Hematopoietic multipotent progenitor cell treated with erythropoietin and hydrocortisone succinate and interleukin-3 and kit ligand, for 8 days (in vitro differentiated cells): ENCODE results near the gene JADE3.
A peak's percentile ranks its signal among the peaks of the same experiment; 100 is the strongest.
"Not testable (repeated sequence)": the region's sequence is repeated elsewhere in the genome, so short reads cannot be mapped to it uniquely, and the experiment has no call there.

Source experiments
- DNase-seq: peaks from one replicate; pipeline ENCODE4 v3.0.0-alpha.2; 2015

JADE3 gene

DNA sequence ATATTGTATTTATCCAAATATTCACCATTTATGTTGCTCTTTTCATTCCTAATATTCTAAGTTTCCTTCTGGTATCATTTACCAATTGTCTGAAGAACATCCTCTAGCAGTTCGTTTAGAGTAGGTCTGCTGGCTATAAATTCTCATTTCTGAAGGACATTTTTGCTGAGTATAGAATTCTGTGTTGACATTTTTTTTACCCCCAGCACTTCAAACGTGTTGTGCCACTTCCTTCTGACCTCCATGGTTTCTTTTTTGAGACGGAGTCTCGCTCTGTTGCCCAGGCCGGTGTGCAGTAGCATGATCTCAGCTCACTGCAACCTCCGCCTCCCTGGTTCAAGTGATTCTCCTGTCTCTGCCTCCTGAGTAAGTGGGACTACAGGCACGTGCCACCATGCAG, 26.4 kb downstream of the JADE3 start:
- DNase-seq = no peak

DNA sequence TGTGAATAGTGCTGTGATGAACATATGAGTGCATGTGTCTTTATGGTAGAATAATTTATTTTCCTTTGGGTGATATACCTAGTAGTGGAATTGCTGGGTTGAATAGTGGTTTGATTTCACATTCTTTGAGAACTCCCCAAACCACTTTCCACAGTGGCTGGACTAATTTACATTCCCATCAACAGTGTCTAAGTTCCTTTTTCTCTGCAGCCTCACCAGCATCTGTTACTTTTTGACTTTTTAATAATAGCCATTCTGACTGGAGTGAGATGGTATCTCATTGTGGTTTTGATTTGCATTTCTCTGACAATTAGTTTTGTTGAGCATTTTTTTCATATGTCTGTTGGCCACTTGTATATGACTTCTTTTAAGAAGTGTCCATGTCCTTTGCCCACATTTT, 29.1 kb downstream of the JADE3 start:
- no peak for DNase-seq

DNA sequence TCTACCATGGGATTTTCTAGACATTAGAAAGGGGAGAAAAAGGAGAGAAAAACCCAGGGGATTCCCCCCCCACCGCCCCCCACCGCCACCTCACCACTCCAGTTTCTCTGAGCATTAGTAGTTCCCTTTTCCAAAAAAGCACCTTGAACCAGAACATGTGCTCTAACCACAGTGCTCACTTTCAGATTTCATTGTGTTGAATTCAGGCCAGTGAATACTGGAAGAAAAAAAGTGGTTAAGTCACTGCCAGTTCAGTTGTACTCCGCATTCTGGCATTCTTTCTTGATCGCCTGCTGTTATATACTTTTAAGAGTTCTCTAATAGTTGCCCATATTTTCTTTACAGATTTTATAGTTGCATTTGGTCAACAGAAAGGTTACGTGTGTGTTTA, 40.9 kb downstream of the JADE3 start:
- DNase-seq = no peak

DNA sequence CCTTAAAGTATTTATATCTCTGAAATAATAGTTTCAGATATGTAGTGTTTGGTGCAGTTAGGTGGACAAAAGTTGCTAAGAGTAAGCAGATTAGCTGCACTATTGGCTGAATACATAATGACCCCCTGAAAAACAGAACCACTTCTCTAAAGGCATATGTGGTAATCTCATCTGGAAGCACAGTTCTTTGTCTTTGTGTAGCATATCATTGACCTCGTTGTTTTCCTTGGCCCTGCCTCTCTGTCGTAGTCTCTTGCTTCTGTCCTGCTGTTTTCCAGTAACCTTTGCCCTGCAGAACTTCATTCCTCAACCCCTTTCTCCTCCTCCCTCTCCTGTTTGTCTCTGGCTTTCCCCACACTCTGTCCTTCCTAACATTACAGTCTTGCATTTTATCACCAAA, 41.4 kb downstream of the JADE3 start:
- no peak for DNase-seq

DNA sequence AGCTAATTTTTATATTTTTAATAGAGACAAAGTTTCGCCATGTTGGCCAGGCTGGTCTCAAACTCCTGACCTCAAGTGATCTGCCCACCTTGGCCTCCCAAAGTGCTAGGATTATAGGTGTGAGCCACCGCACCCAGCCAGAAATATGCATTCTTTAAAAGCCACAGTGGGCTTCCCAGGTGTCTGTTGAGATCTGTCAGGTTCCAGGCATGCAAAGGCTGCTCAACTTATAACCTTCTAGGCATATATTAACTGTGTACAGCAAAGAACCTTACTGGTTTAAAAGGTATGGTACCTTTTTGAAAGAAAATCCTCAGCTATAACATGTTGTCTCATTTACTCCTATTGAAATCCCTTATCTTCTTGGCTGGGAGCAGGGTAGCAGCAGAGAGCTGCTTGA, 42.5 kb downstream of the JADE3 start:
- DNase-seq = no peak

DNA sequence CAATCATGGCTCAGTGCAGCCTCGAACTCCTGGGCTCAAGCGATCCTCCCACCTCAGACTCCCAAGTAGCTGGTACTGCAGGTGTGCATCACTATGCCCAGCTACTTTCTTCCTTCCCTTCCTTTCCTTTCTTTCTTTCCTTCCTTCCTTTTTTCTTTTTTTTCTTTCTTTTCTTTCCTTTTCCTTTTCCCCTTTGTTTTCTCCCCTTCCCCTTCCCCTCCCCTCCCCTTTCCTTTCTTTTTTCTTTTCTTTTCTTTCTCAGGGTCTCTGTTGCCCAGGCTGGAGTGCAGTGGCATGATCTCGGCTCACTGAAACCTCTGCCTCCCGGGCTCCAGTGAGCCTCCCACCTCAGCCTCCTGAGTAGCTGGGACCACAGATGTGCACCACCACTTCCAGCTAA, 44.4 kb downstream of the JADE3 start:
- DNase-seq = not testable (repeated sequence)

DNA sequence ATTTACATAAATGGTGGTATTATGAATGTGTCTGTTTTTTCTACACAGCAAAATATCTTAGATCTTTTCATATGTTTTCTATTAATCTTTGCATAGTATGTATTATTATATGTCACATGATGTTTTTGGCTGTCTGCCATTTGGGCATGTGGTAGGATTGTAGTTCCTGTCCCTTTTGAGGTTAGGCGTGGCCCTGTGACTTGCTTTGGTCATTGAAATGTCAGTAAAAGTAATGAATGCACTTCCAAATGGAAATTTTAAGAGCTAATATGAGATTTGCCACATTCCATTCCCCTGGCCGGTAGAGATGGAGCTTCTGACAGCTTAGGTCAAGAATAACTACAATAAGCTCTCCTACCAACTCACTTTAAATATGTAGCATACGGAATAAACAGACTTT, 45.1 kb downstream of the JADE3 start:
- DNase-seq = peak; percentile 66

DNA sequence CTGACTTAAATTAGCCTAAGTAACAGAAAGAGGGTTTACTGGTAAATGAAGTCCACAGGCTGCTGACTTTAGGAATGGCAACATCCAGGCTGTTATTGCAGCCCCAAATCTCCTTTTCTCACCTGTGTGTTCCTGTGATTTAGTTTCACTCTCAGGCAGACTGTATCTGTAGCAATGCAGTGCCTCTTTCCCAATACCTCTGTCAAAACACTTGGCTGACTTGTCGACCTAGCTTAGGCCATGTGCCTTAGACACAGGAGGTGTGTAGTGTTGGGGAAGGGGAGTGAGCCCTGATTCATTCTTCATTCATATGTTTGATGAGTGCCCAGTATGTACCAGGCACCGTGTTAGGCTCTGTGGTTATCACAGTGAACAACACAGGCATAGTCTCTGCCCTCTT, 46.9 kb downstream of the JADE3 start:
- no peak for DNase-seq

DNA sequence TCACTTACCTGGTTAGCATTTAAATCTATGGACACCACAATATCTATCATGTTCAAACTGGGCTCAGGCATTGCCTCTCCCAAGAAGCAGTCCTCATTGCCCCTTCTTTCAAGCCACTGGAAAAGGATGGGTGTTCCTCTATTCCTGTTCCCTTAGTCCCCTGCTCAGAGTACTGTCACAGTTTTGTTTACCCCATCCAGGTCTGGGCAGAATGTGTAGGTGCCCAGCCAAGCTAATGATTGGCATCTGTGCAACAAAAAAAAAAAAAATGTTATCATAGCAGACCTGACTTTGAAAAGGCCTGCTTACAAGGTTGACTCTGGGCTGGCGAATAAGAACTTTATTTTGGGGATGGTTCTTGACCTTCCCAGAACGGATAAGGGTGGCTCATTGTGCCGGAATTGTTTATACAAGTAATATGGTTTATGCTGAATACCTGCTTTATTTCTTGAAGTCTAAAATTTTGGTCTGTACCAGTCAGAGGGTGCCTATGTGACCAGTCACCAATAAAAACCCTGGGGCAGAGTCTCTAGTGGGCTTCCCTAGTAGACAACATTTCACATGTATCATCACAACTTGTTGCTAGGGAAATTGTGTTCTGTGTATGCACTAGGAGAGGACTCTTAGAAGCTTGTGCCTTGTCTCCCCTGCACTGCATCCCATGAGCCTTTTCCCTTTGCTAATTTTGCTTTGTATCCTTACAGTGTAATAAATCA, 47.9 kb downstream of the JADE3 start:
- no peak for DNase-seq

DNA sequence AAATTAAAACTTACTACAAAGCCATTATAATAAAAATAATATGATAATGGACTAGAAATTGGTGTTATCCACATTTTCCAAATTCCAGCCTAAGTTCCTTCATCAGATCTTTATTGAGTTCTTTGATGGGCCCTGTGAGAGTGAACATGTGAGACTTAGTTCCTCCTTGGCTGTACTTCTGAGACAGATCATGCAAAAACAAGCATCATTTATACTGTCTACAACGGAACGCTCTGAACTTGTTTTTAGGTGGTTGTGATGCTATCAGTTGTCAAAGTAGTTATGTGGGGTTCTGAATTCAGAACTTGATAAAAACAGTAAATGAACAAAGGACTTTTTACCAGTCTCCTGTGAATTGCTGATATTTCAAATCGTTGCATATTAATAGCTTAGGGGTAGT, 48.9 kb downstream of the JADE3 start:
- DNase-seq = no peak

DNA sequence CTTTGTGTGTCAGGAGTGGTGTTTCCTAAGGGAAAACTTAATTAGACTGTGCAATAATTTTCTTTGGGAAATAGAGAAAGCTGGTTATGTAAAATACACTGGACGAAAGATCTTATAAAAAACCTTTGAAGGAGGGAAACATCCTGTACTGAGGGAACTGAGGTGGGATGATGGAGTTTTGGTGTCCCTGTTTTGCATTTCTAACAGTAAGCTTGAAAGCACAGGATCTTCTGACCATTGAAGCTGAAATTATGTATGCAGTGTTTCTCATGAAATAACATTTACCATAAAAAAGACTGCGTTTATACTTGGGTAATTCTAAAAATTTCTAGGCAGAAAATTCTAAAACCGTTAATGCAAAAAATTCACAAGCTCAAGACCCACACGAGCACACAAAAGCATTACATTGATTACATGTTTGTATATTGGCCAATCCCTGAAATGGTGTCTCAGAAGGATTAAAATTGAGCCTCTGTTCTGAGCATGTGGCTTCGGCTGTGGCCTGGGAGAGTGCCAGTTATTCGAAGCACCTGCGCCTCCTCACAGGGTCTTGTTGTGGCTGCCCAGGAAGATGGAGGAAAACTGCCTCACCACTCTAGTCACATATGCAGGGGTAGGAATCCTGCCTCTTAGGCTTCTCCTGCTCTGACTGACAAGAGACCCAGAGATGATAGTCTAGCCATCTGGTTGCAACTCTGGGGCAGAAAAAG, 49.5 kb downstream of the JADE3 start:
- no peak for DNase-seq

DNA sequence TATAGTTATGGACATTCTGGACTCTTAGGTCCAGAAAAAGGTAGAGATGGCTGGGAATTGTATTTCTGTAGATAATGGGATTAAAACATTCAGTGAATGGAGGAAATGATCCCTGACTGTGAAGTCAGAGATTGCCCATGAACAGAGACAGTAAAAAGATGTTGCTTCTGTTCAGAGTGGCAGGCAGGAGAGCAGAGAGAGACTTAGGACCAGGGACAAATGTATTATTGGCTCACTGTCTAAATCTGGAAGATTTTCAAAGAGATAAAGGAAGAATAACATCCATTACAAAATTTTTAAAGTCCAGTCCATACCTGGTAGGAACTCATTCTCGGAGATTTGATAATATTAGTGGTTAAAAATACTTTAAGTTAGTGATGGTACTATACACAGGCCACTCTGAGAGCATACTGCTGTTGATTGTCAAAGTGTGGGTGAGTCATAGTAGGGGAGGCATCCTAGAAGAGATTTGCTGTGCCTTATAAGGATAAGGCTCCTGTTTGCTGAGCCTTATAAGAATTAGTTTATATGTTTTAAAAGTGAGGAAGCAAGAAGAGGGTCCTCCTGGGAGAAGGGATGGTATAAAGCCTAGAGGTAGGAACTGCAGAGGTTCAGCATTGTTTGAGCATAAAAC, 53.0 kb downstream of the JADE3 start:
- DNase-seq = no peak

DNA sequence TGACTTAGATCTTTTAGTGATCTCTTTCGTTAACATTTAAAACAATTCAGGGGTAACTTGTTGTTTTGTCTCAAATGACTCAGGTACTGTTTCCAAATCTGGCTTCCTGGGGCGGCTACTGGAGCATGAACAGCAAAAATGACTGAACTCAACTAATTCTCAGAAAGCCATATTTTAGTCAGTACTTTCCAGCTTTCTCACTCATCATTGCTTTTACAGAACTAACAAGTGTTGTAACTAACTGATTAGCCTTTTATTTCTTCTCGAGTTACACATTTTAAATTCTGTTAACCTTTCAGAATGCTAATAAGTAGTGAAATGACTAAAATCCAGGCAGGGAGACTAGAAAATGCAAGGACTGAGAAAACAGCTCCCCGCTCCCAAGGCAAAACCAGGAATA, 55.3 kb downstream of the JADE3 start:
- DNase-seq = no peak

DNA sequence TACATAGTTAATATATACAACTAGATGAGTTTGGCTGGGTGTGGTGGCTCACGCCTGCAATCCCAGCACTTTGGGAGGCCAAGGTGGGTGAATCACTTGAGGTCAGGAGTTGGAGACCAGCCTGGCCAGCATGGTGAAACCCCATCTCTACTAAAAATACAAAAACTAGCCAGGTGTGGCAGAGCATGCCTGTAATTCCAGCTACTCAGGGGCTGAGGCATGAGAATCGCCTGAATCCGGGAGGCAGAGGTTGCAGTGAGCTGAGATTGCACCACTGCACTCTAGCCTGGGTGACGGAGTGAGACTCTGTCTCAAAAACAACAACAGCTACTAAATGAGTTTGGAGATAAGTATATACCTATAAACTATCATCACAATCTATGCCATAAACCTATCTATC, 64.8 kb downstream of the JADE3 start:
- not testable (repeated sequence) for DNase-seq

DNA sequence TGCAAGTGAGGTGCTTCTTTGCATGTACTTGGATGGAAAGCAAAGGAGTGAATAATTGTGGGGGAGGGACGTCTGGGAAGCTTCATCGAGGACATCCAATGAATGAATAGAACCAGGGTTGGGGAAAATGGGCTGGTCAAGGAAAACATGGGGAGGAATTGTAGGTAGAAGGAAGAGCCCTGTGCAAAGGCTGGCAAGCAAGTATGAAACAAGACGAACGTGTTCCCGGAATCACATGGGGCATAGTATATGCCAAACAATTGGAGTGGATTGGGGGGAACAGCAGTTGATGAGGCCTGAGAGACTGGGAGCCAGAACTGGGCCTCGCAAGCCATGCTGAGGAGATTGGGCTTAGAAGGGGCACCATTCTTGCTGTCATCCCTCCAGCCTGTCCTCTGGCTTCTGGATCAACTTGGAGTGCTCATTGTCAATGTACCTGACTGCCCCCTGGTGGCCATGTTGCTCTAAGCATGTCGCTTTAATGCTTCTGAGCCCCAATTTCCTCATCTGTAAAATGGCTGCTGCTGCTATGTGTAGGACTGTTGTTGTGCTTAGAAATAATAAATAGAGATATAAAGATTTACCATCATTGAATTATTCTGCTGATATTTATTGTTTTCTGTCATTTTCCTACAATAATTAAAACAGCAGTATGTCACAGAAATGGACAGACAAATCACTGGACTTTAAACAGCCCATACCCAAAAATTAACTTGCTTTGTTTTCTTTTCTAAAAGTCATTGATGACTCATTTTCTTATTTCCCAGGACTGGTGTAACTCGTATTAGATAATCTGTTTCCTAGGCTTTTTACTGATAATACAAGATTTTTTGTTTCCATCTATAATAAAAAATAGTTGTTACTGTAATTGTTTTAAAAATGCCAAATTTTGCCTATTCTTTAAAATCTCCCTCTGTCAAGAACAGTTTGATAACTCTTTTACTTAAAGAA, 66.4 kb downstream of the JADE3 start:
- peak; percentile 85 for DNase-seq

DNA sequence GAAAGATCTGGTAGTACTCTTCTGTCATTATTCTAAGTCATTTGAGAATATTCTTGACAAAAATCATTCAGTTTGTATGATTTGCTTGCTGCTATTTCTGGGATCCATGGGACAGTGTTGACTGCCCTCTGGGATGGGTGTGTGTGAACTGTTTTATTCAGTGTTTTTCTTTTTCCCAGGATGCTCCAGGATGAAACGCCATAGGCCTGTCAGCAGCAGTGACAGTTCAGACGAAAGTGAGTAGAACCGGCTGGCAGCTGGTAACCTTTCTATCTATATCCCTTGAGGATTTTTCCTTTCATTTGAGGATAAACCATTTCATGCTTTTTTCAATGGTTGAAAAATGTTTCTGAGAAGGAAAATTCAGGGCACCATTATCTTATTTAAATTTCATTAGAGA, 72.5 kb downstream of the JADE3 start:
- no peak for DNase-seq

DNA sequence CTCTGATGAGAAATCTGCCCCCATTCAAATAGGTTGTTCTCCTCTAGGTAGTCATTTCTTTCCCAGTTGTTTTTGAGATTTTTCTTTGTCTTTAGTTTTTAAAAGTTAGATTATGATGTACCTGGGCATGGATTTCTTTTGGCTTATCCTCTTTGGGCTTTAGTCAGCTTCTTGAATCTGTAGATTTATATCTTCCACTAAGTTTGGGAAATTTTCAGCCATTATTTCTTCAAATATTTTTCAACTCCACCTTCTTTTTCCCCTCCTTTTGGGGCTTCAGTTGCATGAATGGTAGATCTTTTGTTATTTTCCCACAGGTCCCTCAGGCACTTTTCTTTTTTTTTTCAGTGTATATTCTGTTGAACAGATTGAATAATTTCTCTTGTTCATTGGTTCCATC, 77.3 kb downstream of the JADE3 start:
- no peak for DNase-seq

DNA sequence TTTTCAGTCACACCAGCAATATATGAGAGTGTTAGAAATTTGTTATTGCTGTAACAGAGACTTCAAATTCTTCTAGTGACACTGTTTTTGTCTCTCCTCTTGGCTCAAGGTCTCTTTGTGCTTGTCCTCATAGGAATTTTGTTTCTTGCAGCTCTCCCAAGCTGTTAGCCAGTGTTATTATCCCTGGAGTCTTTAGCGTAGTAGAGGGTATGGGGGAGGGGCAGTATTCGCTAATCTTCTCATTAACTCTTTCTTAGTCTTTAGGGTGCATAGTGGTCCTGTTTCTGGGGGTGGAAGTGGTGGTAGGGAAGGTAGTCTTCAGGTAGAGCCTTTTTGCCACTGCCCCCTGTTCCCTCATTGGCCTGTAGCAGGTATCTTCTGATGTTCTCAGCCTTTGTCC, 79.4 kb downstream of the JADE3 start:
- no peak for DNase-seq

DNA sequence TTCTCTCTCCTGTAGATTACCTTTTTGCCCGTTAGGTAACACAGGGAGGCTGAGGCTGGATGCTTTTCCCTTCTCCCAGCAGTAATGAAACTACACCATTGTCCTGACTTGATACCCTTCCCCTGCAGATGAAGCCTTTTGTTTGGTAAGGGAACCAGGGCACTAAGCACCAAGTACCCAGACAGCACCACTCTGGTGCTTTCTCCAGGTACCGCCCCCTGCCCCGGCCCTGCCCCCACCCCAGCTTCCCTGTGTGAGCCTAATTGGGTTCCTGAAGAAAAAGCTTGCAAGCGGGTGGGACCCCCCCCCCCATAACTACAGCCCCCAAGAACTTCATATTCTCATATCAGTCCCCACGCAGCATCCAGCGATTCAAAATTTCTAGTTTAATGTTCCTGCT, 79.8 kb downstream of the JADE3 start:
- DNase-seq = no peak

DNA sequence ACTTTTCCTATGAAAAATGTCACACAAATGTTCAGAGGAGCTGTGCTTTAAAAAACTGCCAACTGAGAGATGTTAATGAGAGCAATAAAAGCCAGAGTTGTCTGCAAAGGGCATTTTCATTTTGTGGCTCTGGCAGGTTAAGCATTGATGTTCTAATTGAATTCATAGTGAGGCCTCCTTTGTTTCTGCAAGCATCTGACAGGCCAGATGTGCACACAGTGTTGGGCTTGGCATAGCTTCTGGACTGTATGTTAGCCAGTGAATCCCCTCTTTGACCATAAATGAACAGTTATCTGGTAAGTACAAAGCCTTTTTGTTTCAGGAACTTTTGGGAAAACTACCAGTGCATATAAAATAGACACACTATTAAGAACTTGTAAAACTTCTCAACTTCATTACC, 81.9 kb downstream of the JADE3 start:
- DNase-seq = no peak

DNA sequence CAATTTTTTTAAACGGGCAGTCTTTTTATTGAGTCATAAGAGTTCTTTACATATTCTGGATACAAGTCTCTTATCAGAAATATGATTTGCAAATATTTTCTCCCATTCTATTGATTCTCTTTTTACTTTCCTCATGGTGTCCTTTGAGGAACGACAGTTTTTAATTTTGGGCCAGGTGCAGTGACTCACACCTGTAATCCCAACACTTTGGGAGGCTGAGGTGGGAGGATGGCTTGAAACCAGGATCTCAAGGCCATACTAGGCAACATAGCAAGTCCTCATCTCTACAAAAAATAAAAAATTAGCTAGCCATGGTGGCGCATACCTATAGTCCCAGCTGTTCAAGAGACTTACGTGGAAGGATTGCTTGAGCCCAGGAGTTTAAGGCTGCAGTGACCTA, 99.9 kb downstream of the JADE3 start:
- no peak for DNase-seq

DNA sequence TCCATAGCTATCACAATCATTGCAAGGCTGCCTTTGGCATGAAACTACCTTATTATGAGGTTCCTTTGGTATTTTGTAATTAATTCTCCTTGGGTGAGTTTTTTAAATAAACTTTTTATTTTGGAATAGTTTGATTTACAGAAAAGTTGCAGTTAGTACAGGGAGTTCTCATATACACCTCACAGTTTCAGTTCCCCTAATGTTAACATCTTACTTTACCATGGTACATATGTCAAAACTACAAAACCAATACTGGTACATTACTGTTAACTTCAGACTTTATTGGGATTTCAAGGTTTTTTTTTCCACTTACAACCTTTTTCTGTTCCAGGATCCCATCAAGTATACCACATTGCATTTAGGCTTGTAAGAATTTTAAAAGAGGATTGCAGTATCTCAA, 114.0 kb downstream of the JADE3 start:
- no peak for DNase-seq

DNA sequence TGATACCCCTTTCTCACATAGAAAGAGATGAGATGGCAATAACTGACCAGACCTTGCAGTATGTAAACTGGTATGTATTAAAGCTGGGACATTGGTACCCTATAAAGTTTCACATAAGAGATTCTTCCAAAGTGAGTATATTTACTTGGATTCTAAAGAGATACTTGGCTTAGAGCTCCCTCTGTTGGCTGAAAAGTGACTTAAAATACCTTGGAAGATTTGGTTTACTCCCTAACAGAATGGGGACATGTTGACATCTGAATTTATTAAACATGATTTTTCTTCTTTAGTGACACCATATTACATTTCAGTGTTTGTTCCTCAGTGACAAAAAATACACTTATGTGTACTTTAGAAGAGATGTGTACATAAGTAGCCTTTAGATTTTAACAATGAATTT, 118.1 kb downstream of the JADE3 start:
- DNase-seq = peak; percentile 74
